Gastrocnemius medialis (tissue), 4 donors: ENCODE measurements around the gene CACNG3. TPM values are rescaled to one million over a fixed set of nuclear protein-coding genes. Genes with fewer than 3 reads are reported as not detected.

Experiments used
- ATAC-seq, 2 donors: fragments of 150-250 bp; one replicate each; pipeline ENCODE4 v1.9.1; 2016
- DNase-seq, 2 donors: peaks; one replicate each; pipeline ENCODE4 v3.0.0-alpha.2; 2019
- H3K27ac ChIP-seq, 4 donors: fragments of 200-600 bp; sonication (generic); 1 replicate in 1 of 4; 2 replicates in 3 of 4; pipeline ENCODE4 v1.5.1; 2016 to 2018; ENCODE audit warnings: mild to moderate bottlenecking in 2 of 4, moderate library complexity in 1 of 4
- H3K27me3 ChIP-seq, 3 donors: fragments of 200-600 bp; sonication (generic) in 2 of 3; 1 replicate in 1 of 3; 2 replicates in 2 of 3; pipeline versions ENCODE4 v1.5.1 to v1.6.0; 2016 to 2019; ENCODE audit warnings: mild to moderate bottlenecking in 1 of 3, moderate library complexity in 1 of 3
- H3K36me3 ChIP-seq, 2 donors: fragments of 200-600 bp; sonication (generic) in 1 of 2; one replicate each; pipeline ENCODE4 v1.5.1; 2017 to 2018
- H3K4me1 ChIP-seq, 2 donors: fragments of 200-600 bp; sonication (generic) in 1 of 2; one replicate each; pipeline ENCODE4 v1.5.1; 2016 to 2017; ENCODE audit warnings: mild to moderate bottlenecking in 2 of 2
- H3K4me3 ChIP-seq, 4 donors: fragments of 200-600 bp; sonication (generic) in 3 of 4; 1 replicate in 1 of 4; 2 replicates in 3 of 4; pipeline ENCODE4 v1.5.1; 2016 to 2019; ENCODE audit warnings: mild to moderate bottlenecking in 2 of 4
- H3K9me3 ChIP-seq, 3 donors: fragments of 200-600 bp; sonication (generic) in 2 of 3; 1 replicate in 1 of 3; 2 replicates in 2 of 3; pipeline ENCODE4 v1.5.1; 2016 to 2019
- POLR2A ChIP-seq, 2 donors: fragments of 450-650 bp; IDR thresholded peaks; one replicate each; pipeline ENCODE4 v1.6.1; 2017; ENCODE audit warnings: antibody characterized with exemption in 2 of 2, mild to moderate bottlenecking in 2 of 2, moderate library complexity in 2 of 2
- in situ Hi-C, 4 donors: fragments of 200-750 bp; cut with MboI; loops; one replicate each; pipeline versions ENCODE4 v1.15.0 to v1.8.0; 2017; ENCODE audit warnings: low sequenced_read_pairs in 4 of 4
- intact Hi-C: fragments of 100-400 bp; cut with DNase I; formaldehyde crosslinking; loops from one replicate; pipeline ENCODE4 v1.15.1; 2023; ENCODE audit warnings: low total_unique reads
- total RNA-seq, 4 donors: library from RNA; depleted of rRNA; stranded (reverse); fragments of >200 nt; gene quantifications; one replicate each; pipeline versions ENCODE4 v1.1.0 to v1.2.3, GENCODE V29; 2016
- TF ChIP-seq, protein P1 (sequence below), 5 experiments: fragments of 450-650 bp in 3 of 5; fragments of 200-600 bp in 2 of 5; sonication (generic) in 2 of 5; IDR thresholded peaks in 4 of 5; conservative IDR thresholded peaks in 1 of 5; 1 replicate in 4 of 5; 2 replicates in 1 of 5; pipeline ENCODE4 v1.5.1; 2016 to 2019; ENCODE audit warnings: antibody characterized with exemption in 5 of 5, mild to moderate bottlenecking in 3 of 5, moderate library complexity in 3 of 5

Gene CACNG3
- total RNA-seq, 4 donors from 2014 or later, result not detected

DNA sequence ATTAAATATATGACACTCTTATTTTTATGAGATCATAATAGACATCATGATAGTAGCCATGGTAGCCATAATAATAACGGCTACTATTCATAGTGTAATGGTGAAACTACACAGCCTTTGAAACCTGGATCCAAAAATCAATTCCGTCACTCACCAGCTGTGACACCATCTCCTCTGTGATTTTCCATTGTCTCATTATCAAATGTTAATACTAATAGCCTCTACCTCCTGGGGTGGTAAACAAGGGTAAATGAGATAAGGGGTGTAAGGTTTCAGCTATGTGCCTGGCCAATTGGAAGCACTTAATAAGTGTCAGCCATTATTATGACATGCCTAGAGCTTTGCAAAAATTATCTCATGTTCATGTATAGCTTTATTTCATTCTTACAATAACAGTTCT is 88.6 kb downstream of the CACNG3 start:
- DNase-seq, result no peak
- in situ Hi-C loops (no loop called here), intact Hi-C loops (no loop called here)
- TF ChIP-seq POLR2A (IDR thresholded peaks at IDR 0.05), result no peak
- TF ChIP-seq, protein P1, sequence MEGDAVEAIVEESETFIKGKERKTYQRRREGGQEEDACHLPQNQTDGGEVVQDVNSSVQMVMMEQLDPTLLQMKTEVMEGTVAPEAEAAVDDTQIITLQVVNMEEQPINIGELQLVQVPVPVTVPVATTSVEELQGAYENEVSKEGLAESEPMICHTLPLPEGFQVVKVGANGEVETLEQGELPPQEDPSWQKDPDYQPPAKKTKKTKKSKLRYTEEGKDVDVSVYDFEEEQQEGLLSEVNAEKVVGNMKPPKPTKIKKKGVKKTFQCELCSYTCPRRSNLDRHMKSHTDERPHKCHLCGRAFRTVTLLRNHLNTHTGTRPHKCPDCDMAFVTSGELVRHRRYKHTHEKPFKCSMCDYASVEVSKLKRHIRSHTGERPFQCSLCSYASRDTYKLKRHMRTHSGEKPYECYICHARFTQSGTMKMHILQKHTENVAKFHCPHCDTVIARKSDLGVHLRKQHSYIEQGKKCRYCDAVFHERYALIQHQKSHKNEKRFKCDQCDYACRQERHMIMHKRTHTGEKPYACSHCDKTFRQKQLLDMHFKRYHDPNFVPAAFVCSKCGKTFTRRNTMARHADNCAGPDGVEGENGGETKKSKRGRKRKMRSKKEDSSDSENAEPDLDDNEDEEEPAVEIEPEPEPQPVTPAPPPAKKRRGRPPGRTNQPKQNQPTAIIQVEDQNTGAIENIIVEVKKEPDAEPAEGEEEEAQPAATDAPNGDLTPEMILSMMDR (IDR thresholded peaks at IDR 0.05 in 4 of 5, conservative IDR thresholded peaks at IDR 0.05 in 1 of 5), result no peak
- no peaks in the 10 kb centered on the region for H3K27me3 ChIP-seq
- ATAC-seq, result no peak
- no peaks in the 10 kb centered on the region for H3K36me3 ChIP-seq
- no peaks in the 10 kb centered on the region for H3K9me3 ChIP-seq
- no peak overlapping the region for H3K27ac ChIP-seq
- no peaks in the 10 kb centered on the region for H3K4me1 ChIP-seq
- no peak overlapping the region for H3K4me3 ChIP-seq

DNA sequence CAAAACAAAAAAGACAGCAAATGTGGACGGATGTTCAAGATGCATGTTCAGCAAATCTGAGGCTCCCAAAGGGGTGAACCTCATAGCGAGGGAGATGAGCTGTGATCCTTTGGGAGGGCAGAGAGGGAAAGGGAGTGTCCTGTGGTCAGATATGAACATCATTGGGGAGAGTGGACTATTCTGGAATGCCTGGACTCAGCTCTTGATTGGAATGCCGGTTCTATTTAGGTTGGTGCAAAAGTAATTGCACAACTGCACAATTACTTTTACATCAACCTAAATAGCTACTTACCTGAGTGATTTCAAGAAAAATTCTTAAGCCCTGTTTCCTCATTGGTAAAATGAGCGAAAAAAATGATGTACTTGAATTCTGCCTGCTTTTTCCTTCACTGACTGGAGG is 89.6 kb downstream of the CACNG3 start:
- Histone ChIP-seq H3K36me3 (no peaks in the 10 kb centered on the region), H3K4me1 (no peaks in the 10 kb centered on the region), H3K9me3 (no peaks in the 10 kb centered on the region), H3K27me3 (no peaks in the 10 kb centered on the region), H3K27ac (no peak overlapping the region), H3K4me3 (no peak overlapping the region)
- DNase-seq (no peak), ATAC-seq (no peak)
- intact Hi-C loops, result no loop called here
- in situ Hi-C loops, result no loop called here
- TF ChIP-seq, protein P1 (IDR thresholded peaks at IDR 0.05 in 4 of 5, conservative IDR thresholded peaks at IDR 0.05 in 1 of 5), result no peak
- TF ChIP-seq POLR2A (IDR thresholded peaks at IDR 0.05), result no peak

DNA sequence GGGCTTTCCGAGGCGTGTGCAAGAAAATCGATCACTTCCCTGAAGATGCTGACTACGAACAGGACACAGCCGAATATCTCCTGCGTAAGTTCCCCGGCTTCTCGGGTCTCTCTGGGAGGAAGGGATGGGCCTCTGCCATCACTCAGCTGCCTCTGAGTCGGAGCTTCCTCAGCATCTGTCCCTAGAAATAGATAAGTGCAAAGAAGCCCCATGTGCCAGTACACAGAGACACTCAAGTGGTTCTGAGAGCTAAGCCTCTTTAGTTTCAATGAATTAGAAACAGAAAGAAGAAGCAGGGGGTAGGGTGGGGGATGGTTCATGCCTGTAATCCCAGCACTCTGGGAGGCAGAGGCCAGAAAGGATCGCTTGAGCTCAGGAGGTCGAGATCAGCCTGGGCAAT is 90.6 kb downstream of the CACNG3 start:
- Histone ChIP-seq H3K36me3 (no peaks in the 10 kb centered on the region), H3K27ac (no peak overlapping the region), H3K4me1 (no peaks in the 10 kb centered on the region), H3K4me3 (no peak overlapping the region), H3K9me3 (no peaks in the 10 kb centered on the region), H3K27me3 (no peaks in the 10 kb centered on the region)
- TF ChIP-seq, protein P1 (IDR thresholded peaks at IDR 0.05 in 4 of 5, conservative IDR thresholded peaks at IDR 0.05 in 1 of 5), result no peak
- TF ChIP-seq POLR2A (IDR thresholded peaks at IDR 0.05), result no peak
- intact Hi-C loops (no loop called here), in situ Hi-C loops (no loop called here)
- ATAC-seq (no peak), DNase-seq (no peak)

DNA sequence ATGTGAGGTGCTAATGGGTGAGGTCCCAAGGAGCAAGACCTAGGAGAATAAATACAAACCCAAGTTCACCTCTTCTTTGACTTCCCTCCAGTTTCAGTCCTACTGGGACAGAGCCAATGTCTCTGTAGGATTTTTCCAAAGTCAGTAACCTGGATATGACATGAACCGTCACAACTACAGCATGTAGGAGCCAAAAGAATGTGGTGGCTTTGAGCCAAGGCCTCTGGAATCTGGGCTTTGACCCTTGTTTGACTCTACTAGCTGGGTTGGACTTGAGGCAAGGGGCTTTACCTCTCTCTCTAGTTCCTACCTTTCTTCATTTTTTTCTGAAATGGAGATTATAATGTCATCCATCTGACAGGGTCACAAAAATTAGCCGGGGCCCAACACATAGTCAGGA is 91.4 kb downstream of the CACNG3 start:
- H3K27ac ChIP-seq, result no peak overlapping the region
- ATAC-seq, result no peak
- DNase-seq, result no peak
- no peak overlapping the region for H3K4me3 ChIP-seq
- in situ Hi-C loops, result no loop called here
- H3K27me3 ChIP-seq, result no peaks in the 10 kb centered on the region
- no peaks in the 10 kb centered on the region for H3K36me3 ChIP-seq
- intact Hi-C loops, result no loop called here
- no peaks in the 10 kb centered on the region for H3K9me3 ChIP-seq
- TF ChIP-seq, protein P1 (IDR thresholded peaks at IDR 0.05 in 4 of 5, conservative IDR thresholded peaks at IDR 0.05 in 1 of 5), result no peak
- TF ChIP-seq POLR2A (IDR thresholded peaks at IDR 0.05), result no peak
- no peaks in the 10 kb centered on the region for H3K4me1 ChIP-seq

DNA sequence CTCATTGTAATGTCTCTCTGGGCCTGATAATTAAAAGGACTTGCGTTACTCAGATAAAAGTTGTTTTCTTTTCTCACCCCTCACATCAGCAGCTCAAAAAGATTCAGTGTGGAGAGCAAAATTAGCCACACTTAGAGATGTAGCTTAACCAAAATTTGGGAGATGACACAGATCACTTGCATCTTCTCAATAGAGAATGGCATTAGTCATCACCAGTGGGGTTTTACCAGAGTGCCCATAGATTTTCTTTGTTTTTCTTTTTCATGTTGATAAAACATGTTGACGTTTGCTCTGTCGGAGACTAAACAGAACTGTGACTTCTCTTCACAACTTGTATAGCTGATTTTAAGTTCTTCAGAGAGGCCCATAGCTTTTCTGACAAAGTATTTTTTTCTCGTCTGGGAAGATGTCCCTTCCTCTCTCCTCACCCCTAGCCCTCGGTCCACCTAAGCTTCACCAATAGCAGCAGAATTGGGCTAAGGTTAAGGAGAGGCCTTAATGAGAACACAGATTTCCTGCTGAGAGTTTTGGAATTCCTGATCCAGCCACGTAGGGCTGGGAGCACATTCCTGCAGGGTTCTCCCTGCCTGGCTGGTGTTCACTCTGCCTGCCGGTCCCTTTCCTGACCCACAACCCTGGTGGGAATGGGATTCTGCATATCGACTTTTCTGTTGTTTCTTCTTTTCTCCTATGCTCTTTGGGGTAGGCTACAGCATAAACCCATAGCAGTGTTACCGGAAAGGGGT is 92.6 kb downstream of the CACNG3 start:
- Histone ChIP-seq H3K9me3 (no peaks in the 10 kb centered on the region), H3K4me1 (no peaks in the 10 kb centered on the region), H3K27ac (no peak overlapping the region), H3K4me3 (no peak overlapping the region), H3K27me3 (no peaks in the 10 kb centered on the region), H3K36me3 (no peaks in the 10 kb centered on the region)
- TF ChIP-seq POLR2A (IDR thresholded peaks at IDR 0.05), result no peak
- TF ChIP-seq, protein P1 (IDR thresholded peaks at IDR 0.05 in 4 of 5, conservative IDR thresholded peaks at IDR 0.05 in 1 of 5), result no peak
- intact Hi-C loops, result no loop called here
- in situ Hi-C loops, result no loop called here
- DNase-seq (no peak), ATAC-seq (no peak)
